Glomerular visceral epithelial cell (primary cell): ENCODE measurements around the gene NUDT6.

Experiments used
- DNase-seq: peaks from one replicate; pipeline ENCODE4 v3.0.0-alpha.2; 2016; ENCODE audit errors: extremely low spot score

NUDT6 gene

DNA sequence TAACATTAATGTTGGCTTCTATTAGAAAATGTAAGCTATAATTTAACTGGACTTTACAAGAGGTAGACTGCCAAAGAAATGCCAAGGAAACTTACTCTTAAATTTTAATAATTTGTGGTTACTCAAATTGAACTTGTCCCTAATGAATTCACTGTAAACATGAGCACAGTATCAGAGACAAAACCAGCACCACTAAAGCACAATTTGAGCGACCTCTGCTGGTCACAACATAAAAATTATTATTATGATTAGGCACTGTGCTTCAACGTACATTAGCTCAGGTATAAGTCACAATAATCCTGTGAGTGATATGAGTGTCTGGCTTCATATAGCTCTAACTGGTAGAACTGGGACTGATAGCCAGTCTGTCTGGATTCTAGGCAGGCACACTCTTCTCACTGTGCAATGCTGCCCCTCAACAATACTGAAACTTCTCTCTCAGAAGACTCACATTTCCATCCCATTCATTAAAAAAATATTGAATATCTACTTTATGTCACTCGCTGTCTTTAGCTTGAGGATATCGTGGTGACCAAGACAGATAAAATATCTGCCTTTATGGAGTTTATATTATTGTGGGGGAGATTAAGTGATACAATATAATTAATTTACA is 8.0 kb downstream of the NUDT6 start:
- peak; percentile 42 for DNase-seq

GRCh38 chr4:122912810-122913575 is 9.4 kb downstream of the NUDT6 start:
- DNase-seq = no peak

DNA sequence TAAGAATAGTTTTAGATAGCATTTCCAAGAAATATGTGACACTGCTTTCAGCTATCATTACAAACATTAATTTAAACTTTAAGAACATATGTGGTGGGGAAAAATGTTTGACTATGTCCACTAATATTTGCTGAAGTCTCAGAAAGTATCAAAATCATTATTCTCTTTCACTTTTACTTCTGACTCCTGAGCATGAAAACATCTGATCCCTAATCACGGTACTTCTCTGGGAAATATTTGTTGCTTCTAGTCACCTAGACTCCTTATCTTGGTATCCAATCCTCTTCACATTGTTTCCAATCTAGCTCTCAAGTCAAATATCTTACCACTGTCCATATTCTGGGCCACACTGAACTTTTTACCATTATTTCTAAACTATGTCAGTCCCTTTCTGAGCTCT is 10.8 kb downstream of the NUDT6 start:
- DNase-seq = no peak

DNA sequence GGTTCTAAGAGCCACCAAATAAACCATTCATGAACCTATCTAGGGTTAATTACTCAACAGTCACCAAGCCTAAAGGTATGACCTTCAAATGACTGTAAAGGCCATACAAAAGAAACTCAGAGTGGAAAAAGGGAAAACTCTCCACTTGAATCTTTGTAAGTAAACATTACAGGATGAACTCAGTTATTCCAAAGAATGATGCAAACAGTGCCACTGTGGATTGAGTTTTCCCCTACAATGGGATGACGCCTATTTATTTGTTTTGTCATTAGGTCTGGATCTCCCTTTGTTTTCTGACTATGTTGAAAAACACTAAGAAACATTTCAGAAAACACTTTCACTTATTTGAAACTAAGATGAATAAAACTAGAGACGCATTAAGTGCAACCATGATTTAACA is 12.7 kb downstream of the NUDT6 start:
- no peak for DNase-seq

GRCh38 chr4:122908223-122908622 is 14.2 kb downstream of the NUDT6 start:
- no peak for DNase-seq

DNA sequence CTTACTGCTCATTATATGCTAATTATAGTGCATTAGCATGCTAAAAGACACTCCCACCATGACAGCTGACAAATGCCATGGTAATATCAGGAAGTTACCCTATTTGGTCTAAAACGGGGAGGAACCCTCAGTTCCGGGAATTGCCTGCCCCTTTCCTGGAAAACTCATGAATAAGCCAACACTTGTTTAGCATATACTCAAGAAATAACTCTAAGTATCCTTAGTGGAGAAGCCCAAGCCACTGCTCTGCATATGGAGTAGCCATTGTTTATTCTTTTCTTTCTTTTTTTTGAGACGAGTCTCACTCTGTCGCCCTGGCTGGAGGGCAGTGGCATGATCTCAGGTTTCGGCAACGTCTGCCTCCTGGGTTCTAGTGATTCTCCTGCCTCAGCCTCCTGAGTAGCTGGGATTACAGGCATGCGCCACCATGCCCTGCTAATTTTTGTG is 15.5 kb downstream of the NUDT6 start:
- DNase-seq = no peak

GRCh38 chr4:122903766-122904288 is 18.6 kb downstream of the NUDT6 start:
- DNase-seq = no peak

DNA sequence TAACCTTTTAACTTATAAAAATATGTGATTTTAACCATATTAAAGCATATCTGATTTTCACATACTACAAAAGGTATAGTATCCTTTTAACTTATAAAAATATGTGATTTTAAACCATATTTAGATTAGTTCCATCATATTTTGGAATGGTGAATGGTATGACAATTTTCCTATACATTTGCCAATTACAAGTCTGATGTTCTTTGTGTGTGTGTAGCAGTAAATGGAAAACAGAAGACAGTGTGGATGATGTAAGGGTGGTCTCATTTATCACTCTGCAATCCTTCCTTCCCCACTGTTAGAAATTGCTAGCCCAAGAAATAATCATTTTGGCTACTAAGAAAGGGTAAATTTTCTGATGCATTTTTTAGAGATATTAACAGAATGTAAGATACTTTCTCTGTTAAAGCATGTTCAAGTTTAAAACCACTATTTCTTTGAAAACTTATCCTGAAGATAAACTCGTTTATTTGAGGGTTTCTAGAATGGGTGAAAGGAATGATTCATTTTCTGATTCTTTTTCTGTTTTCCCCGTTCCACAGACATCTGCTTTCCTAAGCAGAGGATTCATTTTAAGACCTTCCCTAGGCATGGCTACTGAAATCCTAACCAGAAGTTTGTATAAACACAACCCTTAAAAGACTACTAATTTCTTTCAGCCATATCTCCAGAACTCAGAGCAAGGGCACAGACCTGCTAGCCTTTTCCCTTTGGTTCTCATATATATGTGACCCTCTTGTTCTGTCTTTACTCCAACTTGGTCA is 21.0 kb downstream of the NUDT6 start:
- DNase-seq = no peak

GRCh38 chr4:122900314-122900713 is 22.1 kb downstream of the NUDT6 start:
- no peak for DNase-seq

- no peak for DNase-seq
Measured at GRCh38 chr4:122899682-122900081, 22.7 kb downstream of the NUDT6 start.

- peak; percentile 90 for DNase-seq
Measured at GRCh38 chr4:122898370-122899150, 23.8 kb downstream of the NUDT6 start.

DNA sequence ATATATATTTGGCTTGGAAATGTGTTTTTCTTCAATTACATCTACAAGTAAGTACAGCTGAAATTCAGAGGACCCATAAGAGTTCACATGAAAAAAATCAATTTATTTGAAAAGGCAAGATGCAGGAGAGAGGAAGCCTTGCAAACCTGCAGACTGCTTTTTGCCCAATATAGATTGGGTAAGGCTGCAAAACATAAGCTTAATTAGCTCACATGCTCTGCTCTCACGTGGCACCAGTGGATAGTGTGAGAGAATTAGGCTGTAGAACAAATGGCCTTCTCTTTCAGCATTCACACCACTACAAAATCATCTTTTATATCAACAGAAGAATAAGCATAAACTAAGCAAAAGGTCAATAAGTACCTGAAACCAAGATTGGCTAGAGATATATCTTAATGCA is 26.1 kb downstream of the NUDT6 start:
- DNase-seq = no peak

GRCh38 chr4:122895336-122895995 is 26.9 kb downstream of the NUDT6 start:
- DNase-seq = no peak

DNA sequence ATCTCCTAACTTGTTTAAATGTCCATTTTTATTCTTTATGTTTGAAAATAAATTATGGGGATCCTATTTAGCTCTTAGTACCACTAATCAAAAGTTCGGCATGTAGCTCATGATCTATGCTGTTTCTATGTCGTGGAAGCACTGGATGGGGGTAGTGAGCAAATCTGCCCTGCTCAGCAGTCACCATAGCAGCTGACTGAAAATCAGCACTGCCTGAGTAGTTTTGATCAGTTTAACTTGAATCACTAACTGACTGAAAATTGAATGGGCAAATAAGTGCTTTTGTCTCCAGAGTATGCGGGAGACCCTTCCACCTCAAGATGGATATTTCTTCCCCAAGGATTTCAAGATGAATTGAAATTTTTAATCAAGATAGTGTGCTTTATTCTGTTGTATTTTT is 27.6 kb downstream of the NUDT6 start:
- DNase-seq = peak; percentile 68

DNA sequence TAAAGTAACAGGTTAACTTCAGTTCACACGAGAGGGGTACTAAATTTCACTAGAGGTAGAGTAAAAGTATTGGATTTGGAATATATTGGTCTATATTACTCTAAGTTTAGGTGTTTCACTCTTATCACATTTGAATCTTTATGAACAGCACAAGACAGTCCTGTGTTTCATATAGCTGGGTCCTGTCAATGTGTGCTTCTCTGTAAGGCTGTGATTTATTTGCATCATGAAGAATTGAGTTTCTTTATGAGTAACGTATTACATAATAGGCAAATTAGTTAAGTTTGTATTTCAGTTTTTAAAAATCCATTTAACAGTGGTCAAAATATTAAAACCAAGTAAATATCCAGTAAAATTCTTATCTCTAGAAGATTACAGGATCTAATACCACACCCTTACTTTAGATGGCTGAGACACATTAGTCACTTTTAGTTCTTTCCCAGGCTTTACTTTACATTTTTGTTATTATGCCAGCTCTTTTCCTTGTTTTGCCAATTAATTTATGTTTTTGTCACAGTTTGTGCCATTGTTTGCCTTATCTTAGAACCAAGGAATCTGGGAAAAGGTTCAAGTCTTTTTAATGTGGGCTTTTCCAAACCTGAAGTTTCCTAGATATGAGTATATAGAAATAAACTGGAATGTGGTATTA is 32.1 kb downstream of the NUDT6 start:
- DNase-seq = no peak

DNA sequence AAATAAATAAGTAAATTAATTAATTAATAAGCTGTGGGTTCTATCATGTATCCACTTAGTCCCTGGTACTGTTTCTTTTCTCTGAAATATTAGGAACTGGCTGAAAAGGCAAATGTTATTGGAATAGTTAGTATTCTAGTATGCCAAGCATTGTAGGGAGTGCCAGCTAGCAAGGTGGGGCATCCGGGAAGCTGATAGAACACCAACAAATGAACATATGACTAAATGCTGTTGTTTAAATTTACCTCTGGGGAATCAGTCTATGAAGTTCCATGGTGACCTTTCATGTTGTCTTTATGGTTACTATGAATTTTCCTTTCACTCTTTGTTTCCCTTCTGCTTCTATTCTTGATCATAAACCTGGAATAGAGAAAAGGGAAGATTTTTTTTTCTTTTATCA is 32.7 kb downstream of the NUDT6 start:
- DNase-seq = no peak

DNA sequence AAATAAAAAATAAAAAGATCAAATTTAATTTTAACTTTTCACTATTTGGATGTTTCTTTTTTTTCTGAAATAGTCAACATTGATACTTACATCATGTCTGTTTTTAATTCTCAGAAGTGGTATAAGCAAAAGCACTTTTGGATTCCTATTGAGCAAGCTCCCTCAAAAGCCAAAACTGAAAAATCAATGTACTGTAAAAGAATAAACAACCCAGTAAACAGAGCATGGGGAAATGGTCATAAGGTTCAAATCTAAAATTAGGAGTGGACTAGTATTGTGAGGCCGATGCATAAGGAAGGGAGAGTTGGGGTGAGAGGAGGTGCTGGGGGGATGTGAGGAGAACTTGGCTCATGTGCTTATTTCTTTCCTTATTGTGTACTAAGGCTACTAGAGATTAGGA is 37.9 kb downstream of the NUDT6 start:
- DNase-seq = no peak

DNA sequence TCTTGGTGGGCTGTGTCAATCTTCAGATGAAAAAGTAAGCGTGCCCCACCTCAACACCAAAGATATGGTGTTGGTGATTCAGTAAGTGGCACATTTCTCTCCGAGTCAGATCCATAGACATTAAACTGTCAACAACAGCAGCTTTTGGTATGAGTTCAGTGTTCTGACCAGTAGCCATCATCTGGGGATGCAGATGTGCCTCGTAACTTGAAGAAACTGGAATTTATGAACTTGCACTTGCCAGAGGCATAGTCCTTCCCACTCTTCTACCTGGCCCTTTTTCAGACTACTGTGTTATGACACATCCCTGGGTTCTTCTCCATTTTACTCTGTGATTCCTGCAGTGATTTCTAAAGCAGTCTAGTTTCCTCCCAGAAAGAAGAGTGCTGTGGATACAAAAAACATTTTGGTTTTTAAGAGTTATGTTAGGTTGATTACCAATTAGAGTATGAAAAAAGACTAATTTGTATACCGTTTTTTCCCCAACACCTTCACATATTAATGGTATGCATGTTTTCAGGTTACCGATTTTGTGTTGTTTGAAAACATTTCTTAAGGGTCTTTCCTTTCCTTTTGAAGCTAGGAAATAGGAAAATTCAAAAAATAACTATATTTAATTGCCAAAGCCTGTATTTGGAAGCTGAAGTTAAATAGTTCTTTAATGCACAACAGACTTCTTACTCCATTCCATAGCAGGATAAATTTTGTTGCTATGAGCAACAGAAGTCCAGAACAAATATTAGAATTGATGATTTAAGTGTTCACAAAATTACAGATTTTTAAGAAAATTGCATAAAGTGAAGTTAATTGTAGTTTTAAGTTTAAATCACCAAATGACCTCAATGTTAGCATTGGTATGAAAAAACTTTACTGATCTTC is 39.3 kb downstream of the NUDT6 start:
- DNase-seq = no peak

DNA sequence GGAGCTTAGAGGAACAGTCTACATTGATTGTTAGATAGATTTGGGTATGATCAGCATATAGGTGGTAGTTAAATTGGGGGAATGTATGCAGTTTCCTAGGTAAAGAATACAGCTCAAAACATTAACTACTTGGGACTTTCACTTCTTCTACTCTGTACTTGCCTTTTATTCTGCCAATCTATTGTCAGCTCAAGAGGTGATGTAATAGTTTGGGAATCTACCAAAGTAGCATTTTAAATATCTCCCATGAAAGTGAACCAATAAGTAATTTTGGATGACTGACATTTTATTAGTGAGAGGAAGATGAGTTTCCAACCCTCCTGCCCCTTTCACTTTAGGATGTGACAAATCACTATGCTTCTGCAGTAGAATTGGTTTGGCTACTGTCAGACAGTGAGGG is 43.4 kb downstream of the NUDT6 start:
- DNase-seq = peak; percentile 28

- DNase-seq = no peak
Measured at GRCh38 chr4:122876456-122876855, 45.9 kb downstream of the NUDT6 start.
